ENCODE data around the gene BCL6B. TPM values are rescaled to one million over a fixed set of nuclear protein-coding genes. Genes with fewer than 3 reads are reported as not detected.
"Not testable (repeated sequence)": the region's sequence is repeated elsewhere in the genome, so short reads cannot be mapped to it uniquely, and the experiment has no call there.

Gene BCL6B
- total RNA-seq: 1 to 10 TPM in 1 of 8 experiments, under 1 TPM in 6, not detected in 1; 0.05 to 1.5 (median 0.58) TPM

GRCh38 chr17:7022781-7023571 lies at the start of gene BCL6B:
Gene BCL6B (plus strand): TSS chr17:7023050. CDS start chr17:7023672, 622 bp downstream.
- Histone ChIP-seq H3K27ac (peak within 1 kb of the TSS in 1 of 2 donors; percentile 34), H3K4me3 (peak within 1 kb of the TSS in 1 of 5 donors; percentile 18), H3K4me1 (replicated peaks in 1 of 2) (peaks cover 0 to 5% of the 10 kb centered on the region in 2 donors)
- 5 to 40% (median 32%) methylated on average over 4 to 15 of the region's 47 CpGs; no CpG with 5 or more reads in 5 of the 10 experiments for WGBS, 10 experiments
- no peak for ATAC-seq (replicated peaks in 6 of 8)
- in situ Hi-C loops (cut with MboI; ENCODE audit: low pct_unique_long_range_greater_than_20kb in 2 of 9, low sequenced_read_pairs in 9 of 9, unreplicated experiment in 9 of 9): loop anchor here in 2 of 9 experiments (25.0 kb wide), 1 partner anchor 361 kb away; the partner anchor contains the start of genes C17orf100 (in 2 of the 2) and MED31 (in 2 of the 2)

- ATAC-seq (replicated peaks in 6 of 8); H3K4me3 ChIP-seq; in situ Hi-C loops (cut with MboI; ENCODE audit: low pct_unique_long_range_greater_than_20kb in 2 of 9, low sequenced_read_pairs in 9 of 9, unreplicated experiment in 9 of 9); H3K27ac ChIP-seq; H3K4me1 ChIP-seq (replicated peaks in 1 of 2): not testable (repeated sequence)
- 17 to 100% (median 88%) methylated on average over 1 to 4 of the region's 5 CpGs; no CpG with 5 or more reads in 2 of the 10 experiments for WGBS, 10 experiments
Measured at GRCh38 chr17:6979440-6979839, 43.4 kb upstream of the BCL6B start.

GRCh38 chr17:6981426-6981825 lies 41.4 kb upstream of the BCL6B start:
- ATAC-seq (replicated peaks in 6 of 8): no peak
- WGBS, 10 experiments: 0 to 100% (median 31%) methylated on average over 1 of the region's 1 CpG; no CpG with 5 or more reads in 2 of the 10 experiments
- H3K27ac ChIP-seq: no peak overlapping the region
- H3K4me1 ChIP-seq (replicated peaks in 1 of 2): no peaks in the 10 kb centered on the region
- in situ Hi-C loops (cut with MboI; ENCODE audit: low pct_unique_long_range_greater_than_20kb in 2 of 9, low sequenced_read_pairs in 9 of 9, unreplicated experiment in 9 of 9): loop anchor here in 1 of 9 experiments (10.0 kb wide), 1 partner anchor 57 kb away; no protein-coding TSS in a partner anchor
- H3K4me3 ChIP-seq: no peak overlapping the region

GRCh38 chr17:6985266-6985665 lies 37.6 kb upstream of the BCL6B start:
- WGBS, 10 experiments: 0 to 96% (median 73%) methylated on average over 3 to 4 of the region's 4 CpGs
- Histone ChIP-seq H3K27ac (no peak overlapping the region), H3K4me3 (no peak overlapping the region), H3K4me1 (replicated peaks in 1 of 2) (no peaks in the 10 kb centered on the region)
- ATAC-seq (replicated peaks in 6 of 8): no peak
- in situ Hi-C loops (cut with MboI; ENCODE audit: low pct_unique_long_range_greater_than_20kb in 2 of 9, low sequenced_read_pairs in 9 of 9, unreplicated experiment in 9 of 9): loop anchor here in 1 of 9 experiments (10.0 kb wide), 1 partner anchor 60 kb away; no protein-coding TSS in a partner anchor

- H3K27ac ChIP-seq: no peak overlapping the region
- 31 to 95% (median 66%) methylated on average over 1 to 3 of the region's 3 CpGs for WGBS, 10 experiments
- in situ Hi-C loops (cut with MboI; ENCODE audit: low pct_unique_long_range_greater_than_20kb in 2 of 9, low sequenced_read_pairs in 9 of 9, unreplicated experiment in 9 of 9): loop anchor here in 1 of 9 experiments (10.0 kb wide), 1 partner anchor 62 kb away; no protein-coding TSS in a partner anchor
Measured at GRCh38 chr17:6986676-6987075, 36.2 kb upstream of the BCL6B start.

GRCh38 chr17:6989779-6990178 lies 33.1 kb upstream of the BCL6B start:
- Histone ChIP-seq H3K4me3 (no peak overlapping the region), H3K27ac (no peak overlapping the region), H3K4me1 (replicated peaks in 1 of 2) (no peaks in the 10 kb centered on the region)
- in situ Hi-C loops (cut with MboI; ENCODE audit: low pct_unique_long_range_greater_than_20kb in 2 of 9, low sequenced_read_pairs in 9 of 9, unreplicated experiment in 9 of 9): loop anchor here in 1 of 9 experiments (10.0 kb wide), 1 partner anchor 65 kb away; no protein-coding TSS in a partner anchor
- ATAC-seq (replicated peaks in 6 of 8): no peak
- 14 to 100% (median 89%) methylated on average over 1 of the region's 2 CpGs; no CpG with 5 or more reads in 3 of the 10 experiments for WGBS, 10 experiments

More at GRCh38 chr17:6986676-6987075, 36.2 kb upstream of the BCL6B start:
- no peak for ATAC-seq (replicated peaks in 6 of 8)
- Histone ChIP-seq H3K4me1 (replicated peaks in 1 of 2) (no peaks in the 10 kb centered on the region), H3K4me3 (no peak overlapping the region)

GRCh38 chr17:6993613-6994056 lies 29.2 kb upstream of the BCL6B start:
- H3K27ac ChIP-seq; in situ Hi-C loops (cut with MboI; ENCODE audit: low pct_unique_long_range_greater_than_20kb in 2 of 9, low sequenced_read_pairs in 9 of 9, unreplicated experiment in 9 of 9): not testable (repeated sequence)
- WGBS, 10 experiments: 72 to 100% (median 80%) methylated on average over 1 to 5 of the region's 5 CpGs; no CpG with 5 or more reads in 5 of the 10 experiments

GRCh38 chr17:6994118-6994598 lies 28.7 kb upstream of the BCL6B start:
- in situ Hi-C loops (cut with MboI; ENCODE audit: low pct_unique_long_range_greater_than_20kb in 2 of 9, low sequenced_read_pairs in 9 of 9, unreplicated experiment in 9 of 9): no loop called here
- 67 to 100% (median 86%) methylated on average over 2 to 9 of the region's 10 CpGs; no CpG with 5 or more reads in 1 of the 10 experiments for WGBS, 10 experiments

More at GRCh38 chr17:6993613-6994056, 29.2 kb upstream of the BCL6B start:
- not testable (repeated sequence) for H3K4me1 ChIP-seq (replicated peaks in 1 of 2); H3K4me3 ChIP-seq; ATAC-seq (replicated peaks in 6 of 8)

GRCh38 chr17:6994666-6995256 lies 28.1 kb upstream of the BCL6B start:
- WGBS, 10 experiments: 53 to 96% (median 85%) methylated on average over 1 to 8 of the region's 9 CpGs; no CpG with 5 or more reads in 2 of the 10 experiments
- Histone ChIP-seq H3K27ac (no peak overlapping the region), H3K4me3 (no peak overlapping the region), H3K4me1 (replicated peaks in 1 of 2) (peaks cover 0 to 2% of the 10 kb centered on the region in 2 donors)
- no peak for ATAC-seq (replicated peaks in 6 of 8)
- in situ Hi-C loops (cut with MboI; ENCODE audit: low pct_unique_long_range_greater_than_20kb in 2 of 9, low sequenced_read_pairs in 9 of 9, unreplicated experiment in 9 of 9): no loop called here

More at GRCh38 chr17:6994118-6994598, 28.7 kb upstream of the BCL6B start:
- H3K27ac ChIP-seq: no peak overlapping the region
- no peak overlapping the region for H3K4me3 ChIP-seq
- H3K4me1 ChIP-seq (replicated peaks in 1 of 2): peaks cover 0 to 2% of the 10 kb centered on the region in 2 donors
- peak in 2 of 8 experiments; percentile 22 to 71 for ATAC-seq (replicated peaks in 6 of 8)

GRCh38 chr17:6995500-6996255 lies 27.2 kb upstream of the BCL6B start, which contains the start of gene ALOX12:
Gene ALOX12 (plus strand): TSS chr17:6996049. CDS start chr17:6996118, 69 bp downstream.
- 47% methylated on average over 3 of the region's 64 CpGs; no CpG with 5 or more reads in 9 of the 10 experiments for WGBS, 10 experiments
- Histone ChIP-seq H3K4me3 (no peak within 1 kb of the TSS), H3K27ac (no peak within 1 kb of the TSS), H3K4me1 (replicated peaks in 1 of 2) (peaks cover 0 to 2% of the 10 kb centered on the region in 2 donors)
- peak in 6 of 8 experiments; percentile 24 to 83 (median 62) for ATAC-seq (replicated peaks in 6 of 8)
- in situ Hi-C loops (cut with MboI; ENCODE audit: low pct_unique_long_range_greater_than_20kb in 2 of 9, low sequenced_read_pairs in 9 of 9, unreplicated experiment in 9 of 9): no loop called here

GRCh38 chr17:6996256-6997011 lies 26.4 kb upstream of the BCL6B start:
- H3K4me1 ChIP-seq (replicated peaks in 1 of 2): peaks cover 0 to 2% of the 10 kb centered on the region in 2 donors

More at GRCh38 chr17:6996256-6997011, 26.4 kb upstream of the BCL6B start:
- WGBS, 10 experiments: 20 to 93% (median 53%) methylated on average over 3 to 20 of the region's 58 CpGs; no CpG with 5 or more reads in 6 of the 10 experiments
- in situ Hi-C loops (cut with MboI; ENCODE audit: low pct_unique_long_range_greater_than_20kb in 2 of 9, low sequenced_read_pairs in 9 of 9, unreplicated experiment in 9 of 9): no loop called here
- ATAC-seq (replicated peaks in 6 of 8): peak in 4 of 8 experiments; percentile 10 to 41 (median 26)
- Histone ChIP-seq H3K4me3 (no peak overlapping the region), H3K27ac (no peak overlapping the region)
